Erythroblast (primary cell): ENCODE measurements around the gene TCF4.

Source experiments
- DNase-seq, 2 experiments: peaks; one replicate each; lab custom pipeline; 2025; lab: John Stamatoyannopoulos, UW
- GATA1 ChIP-seq: IDR thresholded peaks from 2 replicates; pipeline ENCODE4 v1.6.1; 2011; ENCODE audit warnings: low read depth, mild to moderate bottlenecking, control low read depth, low read length, moderate library complexity
- POLR2A ChIP-seq: IDR thresholded peaks from 2 replicates; pipeline ENCODE4 v1.6.1; 2011; ENCODE audit warnings: mild to moderate bottlenecking, low read length

The TCF4 gene

GRCh38 chr18:55382277-55382805, 205.7 kb downstream of the TCF4 start:
- peak; percentile 15 to 18 for DNase-seq
- TF ChIP-seq POLR2A = no peak
- TF ChIP-seq GATA1 = no peak

- no peak for DNase-seq
- TF ChIP-seq GATA1 (no peak), POLR2A (no peak)
Observed at GRCh38 chr18:55381277-55381676, 206.7 kb downstream of the TCF4 start.

- DNase-seq = no peak
- TF ChIP-seq POLR2A (no peak), GATA1 (no peak)
Observed at GRCh38 chr18:55380589-55380988, 207.4 kb downstream of the TCF4 start.

GRCh38 chr18:55376387-55376786, 211.6 kb downstream of the TCF4 start:
- no peak for DNase-seq
- no peak for TF ChIP-seq POLR2A
- no peak for TF ChIP-seq GATA1

GRCh38 chr18:55375930-55376329, 212.1 kb downstream of the TCF4 start:
- no peak for DNase-seq
- TF ChIP-seq GATA1 (no peak), POLR2A (no peak)

- no peak for DNase-seq
- TF ChIP-seq POLR2A (no peak), GATA1 (no peak)
Observed at GRCh38 chr18:55374741-55375140, 213.3 kb downstream of the TCF4 start.

GRCh38 chr18:55372209-55372608, 215.8 kb downstream of the TCF4 start:
- TF ChIP-seq POLR2A (no peak), GATA1 (no peak)
- DNase-seq = no peak

DNA sequence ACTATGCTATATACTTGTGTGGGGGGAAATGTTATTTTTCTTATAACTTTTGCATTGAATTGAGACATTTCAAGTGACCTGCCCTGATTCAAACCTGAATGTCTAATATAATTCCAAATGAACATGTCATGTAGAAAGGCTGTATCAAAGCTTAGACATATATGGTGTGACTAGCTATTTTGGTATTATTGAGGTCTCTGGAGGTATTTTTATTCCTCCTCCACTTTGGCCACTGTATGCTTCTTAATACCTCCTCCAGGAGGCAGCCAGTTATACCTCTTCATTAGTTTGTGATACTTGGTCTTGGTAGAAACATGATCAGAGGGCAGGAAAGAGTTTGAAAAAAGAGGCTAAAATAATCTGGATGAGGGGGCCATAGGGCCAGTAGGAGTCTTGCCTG, 217.1 kb downstream of the TCF4 start:
- no peak for TF ChIP-seq GATA1
- DNase-seq = no peak

DNA sequence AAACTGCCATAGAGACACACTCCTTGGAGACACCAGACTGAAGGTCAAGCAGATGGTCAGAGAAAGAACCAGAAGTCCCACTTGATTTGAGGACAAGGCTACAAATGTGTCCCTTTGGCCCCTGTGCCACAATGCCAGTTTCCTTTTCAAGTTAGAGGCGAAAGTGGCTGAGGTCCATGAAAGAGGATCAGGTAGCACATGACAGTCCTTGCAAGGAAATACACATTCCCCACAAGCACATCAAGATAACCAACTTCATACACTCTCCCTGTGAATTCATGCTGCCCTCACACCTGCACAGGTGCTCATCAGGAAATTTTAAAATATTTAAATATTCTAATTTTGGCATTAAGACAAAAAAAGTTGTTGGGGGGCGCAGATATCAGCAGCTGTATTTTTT, 218.6 kb downstream of the TCF4 start:
- DNase-seq = no peak
- TF ChIP-seq POLR2A = no peak
- TF ChIP-seq GATA1 = no peak

DNA sequence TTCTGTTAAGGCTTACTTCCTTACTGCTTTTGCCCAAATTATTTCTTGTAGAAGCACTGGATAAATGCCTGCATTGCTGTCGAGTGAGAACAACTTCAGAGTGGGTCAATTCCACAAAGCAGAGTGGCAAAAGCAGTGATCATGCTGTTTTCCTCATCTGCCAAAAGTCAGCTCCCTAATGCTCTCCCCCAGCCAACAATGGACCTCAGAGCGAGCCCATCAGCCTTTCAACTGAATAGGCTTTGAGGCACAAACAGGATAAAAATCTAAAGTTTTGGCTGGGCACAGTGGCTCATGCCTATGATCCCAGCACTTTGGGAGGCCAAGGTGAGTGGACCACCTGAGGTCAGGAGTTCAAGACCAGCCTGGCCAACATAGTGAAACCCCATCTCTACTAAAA, 222.7 kb downstream of the TCF4 start:
- TF ChIP-seq GATA1 (no peak), POLR2A (no peak)
- no peak for DNase-seq

DNA sequence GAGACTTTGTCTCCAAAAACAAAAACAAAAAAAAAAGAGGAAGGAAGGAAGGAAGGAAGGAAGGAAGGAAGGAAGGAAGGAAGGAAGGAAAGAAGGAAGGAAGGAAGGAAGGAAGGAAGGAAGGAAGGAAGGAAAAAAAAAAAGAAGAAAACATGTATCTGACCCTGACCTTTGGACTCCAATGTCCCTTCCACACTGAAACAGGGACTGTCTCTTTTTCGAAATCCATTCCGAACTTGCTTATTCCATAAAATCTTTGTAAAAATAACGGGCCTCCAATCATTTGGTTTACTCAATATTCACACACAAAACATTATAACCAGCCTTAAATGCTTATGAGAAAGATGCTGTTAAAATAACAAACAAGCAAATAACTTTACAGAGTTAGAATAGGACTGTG, 225.7 kb downstream of the TCF4 start:
- TF ChIP-seq GATA1 (no peak), POLR2A (no peak)

DNA sequence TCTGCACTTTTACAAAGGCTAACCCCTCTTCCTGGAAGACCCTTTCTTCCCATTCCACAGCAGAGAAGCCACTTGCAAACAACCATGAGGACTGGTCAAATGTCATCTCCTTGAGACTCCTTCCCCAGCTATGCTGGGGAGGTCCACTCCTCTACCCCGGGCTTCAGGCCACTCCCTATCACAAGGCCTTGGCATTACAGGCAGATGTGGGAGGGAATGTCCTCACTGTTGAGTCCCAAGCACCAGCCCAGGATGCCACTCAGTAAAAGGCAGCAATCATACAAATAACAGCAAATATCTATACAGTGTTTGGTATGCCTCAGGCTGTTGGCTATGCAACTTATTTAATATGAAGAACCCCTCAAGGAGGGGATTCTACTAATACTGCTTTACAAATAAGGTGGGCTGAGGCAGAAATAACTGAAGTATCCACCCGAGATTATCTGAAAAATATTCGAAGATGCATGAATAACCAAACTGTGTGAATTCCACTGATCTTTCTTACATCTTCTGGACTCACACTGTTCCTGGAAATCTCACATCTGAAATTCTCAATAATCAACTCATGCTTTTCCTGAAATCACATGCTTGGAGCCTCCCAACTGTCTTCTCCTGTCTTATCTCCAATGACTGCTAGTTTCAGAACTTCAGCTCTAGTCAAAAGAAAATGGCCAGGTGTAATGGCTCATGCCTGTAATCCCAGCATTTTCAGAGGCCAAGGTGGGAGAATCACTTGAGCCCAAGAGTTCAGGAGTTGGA, 226.3 kb downstream of the TCF4 start:
- DNase-seq = peak; percentile 28 to 37
- TF ChIP-seq GATA1 (no peak), POLR2A (no peak)

More for the DNA sequence above, 225.7 kb downstream of the TCF4 start:
- no peak for DNase-seq

DNA sequence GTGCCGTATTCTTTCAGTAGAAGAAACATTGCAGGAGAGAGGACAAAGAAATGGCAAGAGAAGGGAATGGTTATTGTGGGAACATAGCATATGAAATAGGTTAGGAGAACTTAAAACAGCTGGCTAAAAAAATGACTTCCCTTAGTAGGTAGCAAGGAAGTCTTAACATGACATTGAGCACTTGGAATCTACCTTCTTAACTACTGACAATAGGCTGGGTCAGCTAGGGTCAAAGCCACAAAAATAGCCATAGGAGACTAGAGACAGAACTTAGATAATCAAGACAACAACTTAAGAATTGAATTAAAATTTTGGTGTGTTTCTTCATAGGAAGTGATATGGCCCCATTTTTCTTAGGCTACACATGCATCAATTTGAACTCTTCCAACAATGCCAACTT, 227.9 kb downstream of the TCF4 start:
- no peak for DNase-seq
- TF ChIP-seq GATA1 (no peak), POLR2A (no peak)

DNA sequence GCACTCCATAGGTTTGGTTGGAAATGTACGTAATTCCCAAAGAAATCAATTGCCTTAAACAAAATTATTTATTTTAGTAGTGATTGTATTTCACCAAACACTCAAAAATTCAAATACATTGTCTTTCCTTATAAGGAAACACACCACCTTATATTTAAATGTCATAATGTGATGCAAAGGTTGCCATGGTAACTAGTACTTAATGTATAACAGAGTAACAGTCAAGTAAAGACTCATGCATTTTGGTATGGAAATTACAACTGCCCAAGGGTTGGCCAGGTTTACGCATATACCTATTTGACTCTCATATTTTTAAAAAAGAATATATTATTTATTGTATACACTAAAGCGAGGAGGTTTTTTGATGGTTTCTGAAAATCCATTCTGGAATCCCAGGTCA, 231.2 kb downstream of the TCF4 start:
- DNase-seq = peak in 1 of 2 experiments; percentile 12
- TF ChIP-seq GATA1 (no peak), POLR2A (no peak)

GRCh38 chr18:55355223-55355622, 232.8 kb downstream of the TCF4 start:
- DNase-seq = no peak
- no peak for TF ChIP-seq POLR2A
- TF ChIP-seq GATA1 = no peak
